ENCODE data around the gene CNNM3. TPM values are rescaled to one million over a fixed set of nuclear protein-coding genes. Genes with fewer than 3 reads are reported as not detected.
"Not testable (repeated sequence)": the region's sequence is repeated elsewhere in the genome, so short reads cannot be mapped to it uniquely, and the experiment has no call there.

The CNNM3 gene
- total RNA-seq, 1 experiment from 2014 or later: 5.3 TPM

DNA sequence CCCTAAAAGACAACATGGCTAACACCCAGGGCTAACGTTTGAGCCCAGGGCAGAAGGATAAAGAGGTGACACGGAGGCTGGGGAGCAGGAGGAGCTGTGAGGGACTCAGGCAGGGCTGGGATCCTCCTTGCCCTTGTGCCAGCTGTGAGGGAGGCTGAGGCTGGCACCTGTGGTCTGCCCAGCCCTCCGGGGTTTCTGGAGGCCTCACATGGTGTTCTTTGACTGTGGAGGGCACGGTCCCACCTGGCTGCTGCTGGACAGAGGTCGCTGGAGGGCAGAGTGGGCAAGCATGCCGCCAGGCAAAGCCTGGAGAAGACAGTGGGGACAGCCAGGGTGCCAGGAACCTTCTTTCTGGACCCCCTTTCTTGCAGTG, 26.8 kb upstream of the CNNM3 start:
- DNase-seq (ENCODE audit: low read depth in 1 of 2, low spot score in 2 of 2): no peak
- H3K9me3 ChIP-seq (replicated peaks): no peaks in the 10 kb centered on the region
- H3K27ac ChIP-seq: no peak overlapping the region
- no peaks in the 10 kb centered on the region for H3K27me3 ChIP-seq (replicated peaks)
- peaks cover 25% of the 10 kb centered on the region for H3K4me1 ChIP-seq (replicated peaks)
- H3K4me3 ChIP-seq: no peak overlapping the region
- no peaks in the 10 kb centered on the region for H3K36me3 ChIP-seq

GRCh38 chr2:96792772-96793749, 23.0 kb upstream of the CNNM3 start:
- no peak for DNase-seq (ENCODE audit: low read depth in 1 of 2, low spot score in 2 of 2)
- H3K36me3 ChIP-seq: no peaks in the 10 kb centered on the region
- H3K4me1 ChIP-seq (replicated peaks): peaks cover 6% of the 10 kb centered on the region
- H3K27me3 ChIP-seq (replicated peaks): no peaks in the 10 kb centered on the region
- H3K27ac ChIP-seq: no peak overlapping the region
- H3K9me3 ChIP-seq (replicated peaks): no peaks in the 10 kb centered on the region
- no peak overlapping the region for H3K4me3 ChIP-seq

DNA sequence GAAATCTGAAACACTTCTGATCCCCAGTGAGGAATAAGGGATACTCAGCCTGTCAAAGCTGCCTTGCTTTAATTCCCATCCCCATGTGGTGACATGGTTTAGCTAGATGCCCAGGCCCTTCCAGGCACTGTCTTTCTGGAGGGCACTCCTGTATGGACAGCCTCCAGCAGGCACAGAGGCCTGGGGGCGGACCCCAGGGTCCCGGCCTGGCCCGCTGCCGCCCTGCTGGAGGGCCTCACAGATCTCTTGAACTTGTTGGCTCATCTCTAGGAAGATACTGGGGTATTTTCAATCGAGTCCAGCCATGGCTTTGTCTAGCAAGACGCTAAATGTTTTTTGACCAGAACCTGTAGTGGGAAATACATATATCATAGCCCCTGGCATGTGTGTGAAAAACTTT, 21.0 kb upstream of the CNNM3 start:
- DNase-seq (ENCODE audit: low read depth in 1 of 2, low spot score in 2 of 2): no peak
- Histone ChIP-seq H3K27ac (no peak overlapping the region), H3K9me3 (replicated peaks) (no peaks in the 10 kb centered on the region), H3K27me3 (replicated peaks) (no peaks in the 10 kb centered on the region), H3K4me1 (replicated peaks) (no peaks in the 10 kb centered on the region), H3K36me3 (peaks cover 11% of the 10 kb centered on the region), H3K4me3 (no peak overlapping the region)

GRCh38 chr2:96796497-96796896, 19.6 kb upstream of the CNNM3 start:
- H3K4me3 ChIP-seq; H3K4me1 ChIP-seq (replicated peaks); H3K27ac ChIP-seq; H3K27me3 ChIP-seq (replicated peaks); DNase-seq (ENCODE audit: low read depth in 1 of 2, low spot score in 2 of 2): not testable (repeated sequence)
- Histone ChIP-seq H3K9me3 (replicated peaks) (peaks cover 11% of the 10 kb centered on the region), H3K36me3 (peaks cover 23% of the 10 kb centered on the region)

GRCh38 chr2:96797066-96797625, 18.9 kb upstream of the CNNM3 start:
- DNase-seq (ENCODE audit: low read depth in 1 of 2, low spot score in 2 of 2): no peak

GRCh38 chr2:96798733-96799622, 17.1 kb upstream of the CNNM3 start:
- H3K27me3 ChIP-seq (replicated peaks): no peaks in the 10 kb centered on the region
- no peaks in the 10 kb centered on the region for H3K4me1 ChIP-seq (replicated peaks)
- peaks cover 18% of the 10 kb centered on the region for H3K9me3 ChIP-seq (replicated peaks)
- peaks cover 34% of the 10 kb centered on the region for H3K36me3 ChIP-seq
- H3K4me3 ChIP-seq: no peak overlapping the region
- no peak for DNase-seq (ENCODE audit: low read depth in 1 of 2, low spot score in 2 of 2)
- no peak overlapping the region for H3K27ac ChIP-seq

More at GRCh38 chr2:96797066-96797625, 18.9 kb upstream of the CNNM3 start:
- H3K9me3 ChIP-seq (replicated peaks): peaks cover 17% of the 10 kb centered on the region
- H3K4me3 ChIP-seq: no peak overlapping the region
- peaks cover 29% of the 10 kb centered on the region for H3K36me3 ChIP-seq
- no peaks in the 10 kb centered on the region for H3K27me3 ChIP-seq (replicated peaks)
- no peaks in the 10 kb centered on the region for H3K4me1 ChIP-seq (replicated peaks)
- H3K27ac ChIP-seq: no peak overlapping the region

DNA sequence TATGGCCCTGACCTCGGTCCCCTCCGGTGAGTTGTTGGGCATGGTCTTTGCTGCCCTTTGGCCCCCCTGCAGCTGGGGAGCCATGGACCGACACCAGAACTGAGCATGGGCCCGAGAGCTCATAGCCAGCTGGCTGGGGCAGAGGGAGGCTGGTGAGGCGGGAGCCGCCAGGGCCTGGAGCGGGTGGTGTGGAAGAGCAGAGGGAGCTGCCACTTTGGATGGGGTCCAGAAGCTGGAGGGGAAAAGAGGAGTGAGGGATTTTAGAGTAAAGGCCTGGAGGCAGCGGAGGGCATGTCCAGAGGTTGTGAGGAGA, 16.5 kb upstream of the CNNM3 start:
- Histone ChIP-seq H3K27me3 (replicated peaks) (no peaks in the 10 kb centered on the region), H3K4me1 (replicated peaks) (no peaks in the 10 kb centered on the region), H3K4me3 (no peak overlapping the region), H3K27ac (no peak overlapping the region), H3K36me3 (peaks cover 34% of the 10 kb centered on the region), H3K9me3 (replicated peaks) (peaks cover 18% of the 10 kb centered on the region)
- no peak for DNase-seq (ENCODE audit: low read depth in 1 of 2, low spot score in 2 of 2)

GRCh38 chr2:96800061-96801004, 15.7 kb upstream of the CNNM3 start:
- Histone ChIP-seq H3K4me3 (no peak overlapping the region), H3K4me1 (replicated peaks) (no peaks in the 10 kb centered on the region), H3K27me3 (replicated peaks) (no peaks in the 10 kb centered on the region), H3K27ac (peak overlapping the region; percentile 85), H3K36me3 (peaks cover 34% of the 10 kb centered on the region), H3K9me3 (replicated peaks) (peaks cover 18% of the 10 kb centered on the region)
- no peak for DNase-seq (ENCODE audit: low read depth in 1 of 2, low spot score in 2 of 2)

GRCh38 chr2:96801005-96801785, 14.9 kb upstream of the CNNM3 start:
- Histone ChIP-seq H3K27me3 (replicated peaks) (no peaks in the 10 kb centered on the region), H3K9me3 (replicated peaks) (peaks cover 18% of the 10 kb centered on the region), H3K36me3 (peaks cover 34% of the 10 kb centered on the region), H3K4me3 (no peak overlapping the region), H3K27ac (peak overlapping the region; percentile 85), H3K4me1 (replicated peaks) (no peaks in the 10 kb centered on the region)
- peak in 1 of 2 experiments; percentile 69 for DNase-seq (ENCODE audit: low read depth in 1 of 2, low spot score in 2 of 2)

- no peak overlapping the region for H3K4me3 ChIP-seq
- H3K4me1 ChIP-seq (replicated peaks): no peaks in the 10 kb centered on the region
- no peaks in the 10 kb centered on the region for H3K27me3 ChIP-seq (replicated peaks)
- peaks cover 18% of the 10 kb centered on the region for H3K9me3 ChIP-seq (replicated peaks)
- peaks cover 34% of the 10 kb centered on the region for H3K36me3 ChIP-seq
- DNase-seq (ENCODE audit: low read depth in 1 of 2, low spot score in 2 of 2): no peak
- peak overlapping the region; percentile 85 for H3K27ac ChIP-seq
Observed at GRCh38 chr2:96801786-96802595, 14.1 kb upstream of the CNNM3 start.

DNA sequence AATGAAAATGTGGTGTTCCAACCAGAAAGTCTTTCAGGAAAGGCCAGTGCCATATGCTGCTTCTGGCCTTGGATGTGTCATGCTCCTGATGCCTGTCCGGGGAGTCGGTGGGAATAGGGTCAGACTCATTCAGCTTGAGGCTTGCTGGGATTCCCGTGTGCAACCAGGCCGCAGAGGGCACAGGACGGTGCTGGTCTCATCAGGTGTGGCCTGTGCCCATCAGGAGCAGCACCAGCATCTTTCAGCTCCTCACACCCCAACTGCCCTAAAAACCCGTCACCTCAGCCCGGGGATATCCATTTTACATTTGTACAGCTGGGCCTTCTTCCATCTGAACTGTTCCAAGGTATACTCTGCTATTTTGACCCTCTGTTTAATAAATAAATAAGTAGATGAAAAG, 13.3 kb upstream of the CNNM3 start:
- Histone ChIP-seq H3K36me3 (peaks cover 34% of the 10 kb centered on the region), H3K27me3 (replicated peaks) (no peaks in the 10 kb centered on the region), H3K4me1 (replicated peaks) (no peaks in the 10 kb centered on the region), H3K9me3 (replicated peaks) (peaks cover 18% of the 10 kb centered on the region), H3K27ac (no peak overlapping the region), H3K4me3 (no peak overlapping the region)
- DNase-seq (ENCODE audit: low read depth in 1 of 2, low spot score in 2 of 2): no peak

DNA sequence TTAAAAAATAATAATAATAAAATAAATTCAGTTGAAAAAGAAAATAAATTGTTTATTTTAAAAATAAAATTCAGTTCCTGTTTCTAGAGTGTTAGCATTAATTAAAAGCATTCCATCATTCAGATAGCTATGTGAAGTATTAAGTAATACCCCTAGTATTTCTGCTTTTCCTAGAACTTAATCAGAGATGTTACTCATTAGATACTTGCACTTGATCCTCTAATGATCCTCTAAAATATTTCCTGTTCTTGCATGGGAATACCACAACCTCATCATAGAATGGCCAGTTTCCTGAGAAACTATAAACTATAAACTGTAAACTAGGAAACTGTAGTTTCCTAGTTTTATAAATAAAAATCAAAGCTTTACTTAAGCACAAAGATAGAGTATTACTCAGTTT, 11.1 kb upstream of the CNNM3 start:
- Histone ChIP-seq H3K27me3 (replicated peaks) (no peaks in the 10 kb centered on the region), H3K4me3 (no peak overlapping the region), H3K27ac (no peak overlapping the region), H3K4me1 (replicated peaks) (no peaks in the 10 kb centered on the region), H3K36me3 (peaks cover 24% of the 10 kb centered on the region), H3K9me3 (replicated peaks) (peaks cover 18% of the 10 kb centered on the region)
- DNase-seq (ENCODE audit: low read depth in 1 of 2, low spot score in 2 of 2): no peak
